T-helper 2 cell treated with Interferon-gamma antibody and Interleukin-4, amounts not matched to agents 100 ng/mL and 5 ng/mL, for 36 hours (primary cell): ENCODE measurements around the gene SAMD1. TPM values are rescaled to one million over a fixed set of nuclear protein-coding genes. Genes with fewer than 3 reads are reported as not detected.

Source experiments
- intact Hi-C: fragments of 100-400 bp; cut with micrococcal nuclease; formaldehyde crosslinking; loops from one replicate; pipeline ENCODE4 v1.15.1; 2023
- total RNA-seq: library from RNA; stranded (reverse); gene quantifications from 2 replicates; pipeline ENCODE4 v1.2.3, GENCODE V29; 2022

Gene SAMD1
- 103 and 104 TPM in 2 replicates for total RNA-seq

- intact Hi-C loops: loop anchor here (1.0 kb wide), 3 partner anchors 9 to 46 kb away; partner anchors contain the start of genes ASF1B and PRKACA
Measured at GRCh38 chr19:14090509-14091080, at the start of gene SAMD1. TSS of gene SAMD1 (minus strand) at chr19:14090751.

- intact Hi-C loops: loop anchor here (5.0 kb wide), 5 partner anchors 57 to 357 kb away; partner anchors contain the start of gene GIPC1
Measured at GRCh38 chr19:14139944-14140343, 49.4 kb upstream of the SAMD1 start.

- intact Hi-C loops: loop anchor here (5.0 kb wide), 5 partner anchors 59 to 359 kb away; partner anchors contain the start of gene GIPC1
Measured at GRCh38 chr19:14138576-14139265, 48.2 kb upstream of the SAMD1 start.

- intact Hi-C loops: loop anchor here (1.0 to 5.0 kb wide), 13 partner anchors 13 to 988 kb away; partner anchors contain the start of genes ADGRL1, DDX39A, GIPC1 and PRKACA
Measured at GRCh38 chr19:14136509-14137281, 46.1 kb upstream of the SAMD1 start, which contains the start of gene ASF1B. TSS of gene ASF1B (minus strand) at chr19:14136589. CDS start at chr19:14136456, 133 bp downstream.

GRCh38 chr19:14135985-14136508 is 45.5 kb upstream of the SAMD1 start:
- intact Hi-C loops: loop anchor here (1.0 to 5.0 kb wide), 13 partner anchors 13 to 989 kb away; partner anchors contain the start of genes ADGRL1, DDX39A, GIPC1 and PRKACA

- intact Hi-C loops: loop anchor here (5.0 kb wide), 5 partner anchors 62 to 362 kb away; partner anchors contain the start of gene GIPC1
Measured at GRCh38 chr19:14135355-14135754, 44.8 kb upstream of the SAMD1 start.

- intact Hi-C loops: no loop called here
Measured at GRCh38 chr19:14127929-14128509, 37.5 kb upstream of the SAMD1 start.

- intact Hi-C loops: no loop called here
Measured at GRCh38 chr19:14127176-14127575, 36.6 kb upstream of the SAMD1 start.

- intact Hi-C loops: no loop called here
Measured at GRCh38 chr19:14122924-14123323, 32.4 kb upstream of the SAMD1 start.

- intact Hi-C loops: no loop called here
Measured at GRCh38 chr19:14120497-14120780, 29.9 kb upstream of the SAMD1 start.

GRCh38 chr19:14119644-14120496 is 29.3 kb upstream of the SAMD1 start:
- intact Hi-C loops: no loop called here

- intact Hi-C loops: no loop called here
Measured at GRCh38 chr19:14119146-14119545, 28.6 kb upstream of the SAMD1 start.

- intact Hi-C loops: no loop called here
Measured at GRCh38 chr19:14118165-14119051, 27.9 kb upstream of the SAMD1 start.

GRCh38 chr19:14117668-14118164 is 27.2 kb upstream of the SAMD1 start, which contains the start of gene PRKACA:
TSS of gene PRKACA (minus strand) at chr19:14117762. CDS start at chr19:14117547, 215 bp downstream.
- intact Hi-C loops: loop anchor here (1.0 to 2.0 kb wide), 3 partner anchors 19 to 37 kb away; partner anchors contain the start of gene ASF1B

GRCh38 chr19:14116918-14117578 is 26.5 kb upstream of the SAMD1 start:
- intact Hi-C loops: loop anchor here (1.0 to 2.0 kb wide), 3 partner anchors 19 to 36 kb away; partner anchors contain the start of gene ASF1B

GRCh38 chr19:14116525-14116917 is 26.0 kb upstream of the SAMD1 start:
- intact Hi-C loops: loop anchor here (2.0 kb wide), 1 partner anchor 36 kb away; no protein-coding TSS in a partner anchor

GRCh38 chr19:14115756-14116155 is 25.2 kb upstream of the SAMD1 start:
- intact Hi-C loops: loop anchor here (1.0 to 2.0 kb wide), 2 partner anchors 35 to 235 kb away; no protein-coding TSS in a partner anchor

GRCh38 chr19:14114854-14115253 is 24.3 kb upstream of the SAMD1 start:
- intact Hi-C loops: loop anchor here (1.0 kb wide), 1 partner anchor 235 kb away; no protein-coding TSS in a partner anchor
